Suprapubic skin (tissue), 4 donors: ENCODE data around the gene DPM2.

Experiments used
- CTCF ChIP-seq, 2 donors: fragments of 200-600 bp in 1 of 2; fragments of 450-650 bp in 1 of 2; sonication (generic) in 1 of 2; IDR thresholded peaks; one replicate each; pipeline ENCODE4 v1.5.1; 2016 to 2019; ENCODE audit warnings: antibody characterized with exemption in 2 of 2, mild to moderate bottlenecking in 1 of 2, moderate library complexity in 1 of 2
- EP300 ChIP-seq: sonication (generic); formaldehyde crosslinking; IDR thresholded peaks from one replicate; pipeline ENCODE4 v1.6.1; 2017; ENCODE audit warnings: antibody characterized with exemption
- POLR2A ChIP-seq, 2 donors: fragments of 450-650 bp; IDR thresholded peaks; one replicate each; pipeline ENCODE4 v1.6.1; 2017; ENCODE audit warnings: antibody characterized with exemption in 2 of 2, mild to moderate bottlenecking in 2 of 2, moderate library complexity in 2 of 2
- POLR2AphosphoS5 ChIP-seq, 3 donors: sonication (generic); formaldehyde crosslinking; IDR thresholded peaks; one replicate each; pipeline ENCODE4 v1.6.1; 2017; ENCODE audit warnings: antibody characterized with exemption in 3 of 3

- TF ChIP-seq CTCF (IDR thresholded peaks at IDR 0.05) (no peak), POLR2AphosphoS5 (IDR thresholded peaks at IDR 0.05) (no peak), POLR2A (IDR thresholded peaks at IDR 0.05) (no peak), EP300 (no peak)
Observed at GRCh38 chr9:127893392-127893791, 44.3 kb downstream of the DPM2 start.
